Parathyroid adenoma (tissue), 2 donors: Measurements from ENCODE around the gene TYW1B.
"Not testable (repeated sequence)": the region's sequence is repeated elsewhere in the genome, so short reads cannot be mapped to it uniquely, and the experiment has no call there.

Source experiments
- H2AFZ ChIP-seq: fragments of 300-600 bp; sonication (generic); one replicate; pipeline ENCODE4 v1.7.0; 2017; ENCODE audit warnings: antibody characterized with exemption, mild to moderate bottlenecking
- H3K27ac ChIP-seq: fragments of 300-600 bp; sonication (generic); one replicate; pipeline ENCODE4 v1.7.0; 2017
- H3K27me3 ChIP-seq: fragments of 300-600 bp; sonication (generic); one replicate; pipeline ENCODE4 v1.7.0; 2017; ENCODE audit warnings: low read length; ENCODE audit not compliant: control insufficient read depth, insufficient read depth
- H3K36me3 ChIP-seq: fragments of 300-600 bp; sonication (generic); one replicate; pipeline ENCODE4 v1.7.0; 2017; ENCODE audit warnings: low read length; ENCODE audit not compliant: control insufficient read depth, insufficient read depth
- H3K4me1 ChIP-seq: fragments of 300-600 bp; sonication (generic); one replicate; pipeline ENCODE4 v1.7.0; 2017; ENCODE audit warnings: control low read depth
- H3K4me2 ChIP-seq: fragments of 300-600 bp; sonication (generic); one replicate; pipeline ENCODE4 v1.7.0; 2017; ENCODE audit warnings: low read length
- H3K4me3 ChIP-seq: fragments of 300-600 bp; sonication (generic); one replicate; pipeline ENCODE4 v1.7.0; 2017; ENCODE audit warnings: low read depth, low read length
- H3K79me2 ChIP-seq: fragments of 300-600 bp; sonication (generic); one replicate; pipeline ENCODE4 v1.7.0; 2017; ENCODE audit warnings: control low read depth
- H3K9ac ChIP-seq: fragments of 300-600 bp; sonication (generic); one replicate; pipeline ENCODE4 v1.7.0; 2017; ENCODE audit warnings: mild to moderate bottlenecking
- H3K9me3 ChIP-seq: fragments of 300-600 bp; sonication (generic); one replicate; pipeline ENCODE4 v1.7.0; 2017; ENCODE audit warnings: low read length; ENCODE audit not compliant: control insufficient read depth
- CTCF ChIP-seq: fragments of 300-600 bp; sonication (generic); IDR thresholded peaks from one replicate; pipeline ENCODE4 v1.7.0; 2017; ENCODE audit warnings: antibody characterized with exemption, mild to moderate bottlenecking
- donor health status: primary hyperparathyroidism.

The TYW1B gene

DNA sequence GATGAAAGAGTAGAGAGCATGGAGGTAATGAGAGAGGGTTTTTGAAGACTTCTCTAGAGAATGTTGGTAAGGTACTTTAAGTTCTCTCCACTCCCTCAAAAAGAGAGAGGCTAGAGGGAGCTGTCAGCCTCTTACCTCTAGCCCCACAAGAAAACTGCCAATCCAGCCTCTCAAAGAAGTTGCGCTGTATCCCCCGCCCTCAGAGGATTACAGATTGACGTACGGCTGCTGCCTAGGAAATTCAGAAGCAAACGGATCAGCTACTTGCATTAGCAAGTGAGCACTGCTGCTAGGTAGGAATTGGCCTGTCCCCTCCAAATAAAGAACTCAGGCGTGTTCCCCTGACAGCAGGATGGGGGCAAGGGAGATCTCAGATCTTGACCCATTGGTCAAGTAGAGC, 34.2 kb downstream of the TYW1B start:
- no peaks in the 10 kb centered on the region for H3K4me1 ChIP-seq
- no peak overlapping the region for H3K27ac ChIP-seq
- H3K36me3 ChIP-seq, result no peaks in the 10 kb centered on the region
- TF ChIP-seq CTCF, result no peak
- no peaks in the 10 kb centered on the region for H3K9me3 ChIP-seq
- H3K4me3 ChIP-seq, result no peak overlapping the region
- no peaks in the 10 kb centered on the region for H3K27me3 ChIP-seq
- no peak overlapping the region for H3K9ac ChIP-seq
- H3K79me2 ChIP-seq, result no peaks in the 10 kb centered on the region
- H3K4me2 ChIP-seq, result no peak overlapping the region
- no peak overlapping the region for H2AFZ ChIP-seq

DNA sequence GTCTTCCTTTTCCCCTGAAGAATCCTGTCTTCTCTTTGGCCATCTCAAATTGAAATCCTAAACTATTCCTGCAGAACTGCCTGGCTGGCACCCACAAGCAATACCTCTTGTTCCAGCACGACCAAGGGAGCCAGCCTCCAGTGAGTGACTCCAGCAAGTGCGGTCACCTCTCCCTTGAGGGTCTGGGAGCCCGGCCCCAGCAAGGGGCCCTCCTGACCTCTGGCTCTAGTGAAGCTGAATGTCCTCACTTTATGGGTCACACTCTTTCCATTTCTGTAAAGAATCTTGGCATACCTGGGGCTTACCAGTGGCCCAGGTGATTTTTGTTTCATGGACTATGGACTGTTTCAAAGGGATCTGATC, 37.3 kb downstream of the TYW1B start:
- H3K79me2 ChIP-seq, H3K4me3 ChIP-seq, H2AFZ ChIP-seq, H3K36me3 ChIP-seq, H3K4me1 ChIP-seq, H3K27ac ChIP-seq, H3K27me3 ChIP-seq, H3K9me3 ChIP-seq, H3K9ac ChIP-seq, H3K4me2 ChIP-seq: not testable (repeated sequence)

DNA sequence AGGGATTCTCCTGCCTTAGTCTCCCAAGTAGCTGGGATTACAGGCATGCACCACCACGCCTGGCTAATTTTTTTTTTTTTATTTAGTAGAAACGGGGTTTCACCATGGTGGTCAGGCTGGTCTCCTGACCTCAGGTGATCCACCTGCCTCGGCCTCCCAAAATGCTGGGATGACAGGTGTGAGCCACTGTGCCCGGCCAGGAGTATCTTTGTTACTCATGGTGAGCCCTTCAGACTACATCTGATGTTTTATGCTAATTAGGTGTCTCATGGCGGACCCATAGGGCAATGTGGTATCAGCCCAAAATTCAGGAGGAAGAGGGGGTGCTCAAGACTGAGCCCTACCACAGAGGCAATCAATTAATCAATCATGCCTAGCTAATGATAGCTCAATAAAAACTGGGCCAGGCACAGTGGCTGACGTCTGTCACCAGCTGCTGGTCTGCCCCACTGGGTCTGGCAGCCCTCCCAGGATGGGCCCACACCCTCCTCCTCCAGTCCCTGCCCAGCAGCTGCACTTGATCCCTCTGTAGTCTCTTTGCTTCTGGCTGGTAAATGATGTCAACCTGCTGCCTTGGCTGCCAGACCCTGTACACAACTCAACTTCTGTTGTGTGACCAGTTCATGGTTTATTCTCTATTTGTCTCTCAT, 37.8 kb downstream of the TYW1B start:
- H3K27ac ChIP-seq, H3K79me2 ChIP-seq, H3K4me2 ChIP-seq, H3K4me1 ChIP-seq, H3K27me3 ChIP-seq, H3K36me3 ChIP-seq, H3K9ac ChIP-seq, H2AFZ ChIP-seq, H3K4me3 ChIP-seq, H3K9me3 ChIP-seq: not testable (repeated sequence)

DNA sequence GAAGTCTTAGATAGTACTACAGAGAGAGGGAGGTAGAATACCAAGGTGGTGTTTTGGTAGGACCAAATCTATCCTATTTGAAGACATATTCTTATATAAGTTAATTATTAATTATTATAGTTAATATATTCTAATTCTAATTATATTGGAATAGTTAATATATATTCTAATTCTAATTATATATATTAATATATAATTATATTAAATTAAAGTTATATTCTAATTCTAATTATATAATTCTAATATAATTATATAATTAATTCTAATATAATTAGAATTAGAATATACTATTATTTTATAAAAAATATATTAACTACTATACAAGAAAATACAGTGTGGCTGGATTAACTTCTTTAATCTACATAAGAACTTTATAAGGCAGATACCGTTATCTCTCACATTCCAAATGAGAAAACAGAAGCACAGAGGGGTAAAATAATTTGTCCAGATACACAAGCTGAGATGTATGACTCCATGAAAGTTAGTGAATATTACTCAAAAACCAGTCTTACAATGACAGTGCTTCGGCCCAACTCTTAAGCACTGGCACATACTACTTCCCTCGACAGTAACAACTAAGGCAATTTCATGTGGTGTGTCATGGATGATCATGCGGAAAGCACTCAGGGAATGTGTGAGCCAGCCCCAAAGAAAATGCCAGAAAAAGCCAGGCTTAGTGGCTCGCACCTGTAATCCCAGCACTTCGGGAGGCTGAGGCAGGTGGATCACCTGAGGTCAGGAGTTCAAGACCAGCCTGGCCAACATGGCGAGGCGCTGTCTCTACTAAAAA, 42.6 kb downstream of the TYW1B start:
- Histone ChIP-seq H3K4me3 (no peak overlapping the region), H3K9ac (no peak overlapping the region), H2AFZ (no peak overlapping the region), H3K27ac (no peak overlapping the region), H3K36me3 (no peaks in the 10 kb centered on the region), H3K79me2 (no peaks in the 10 kb centered on the region), H3K4me2 (no peak overlapping the region), H3K27me3 (no peaks in the 10 kb centered on the region), H3K9me3 (no peaks in the 10 kb centered on the region), H3K4me1 (no peaks in the 10 kb centered on the region)
- TF ChIP-seq CTCF, result no peak

GRCh38 chr7:72783601-72784370, 44.2 kb downstream of the TYW1B start:
- H3K9ac ChIP-seq, H3K27me3 ChIP-seq, H3K4me3 ChIP-seq, H3K4me2 ChIP-seq, H3K9me3 ChIP-seq, H3K27ac ChIP-seq, H2AFZ ChIP-seq, H3K4me1 ChIP-seq, H3K36me3 ChIP-seq, H3K79me2 ChIP-seq: not testable (repeated sequence)

DNA sequence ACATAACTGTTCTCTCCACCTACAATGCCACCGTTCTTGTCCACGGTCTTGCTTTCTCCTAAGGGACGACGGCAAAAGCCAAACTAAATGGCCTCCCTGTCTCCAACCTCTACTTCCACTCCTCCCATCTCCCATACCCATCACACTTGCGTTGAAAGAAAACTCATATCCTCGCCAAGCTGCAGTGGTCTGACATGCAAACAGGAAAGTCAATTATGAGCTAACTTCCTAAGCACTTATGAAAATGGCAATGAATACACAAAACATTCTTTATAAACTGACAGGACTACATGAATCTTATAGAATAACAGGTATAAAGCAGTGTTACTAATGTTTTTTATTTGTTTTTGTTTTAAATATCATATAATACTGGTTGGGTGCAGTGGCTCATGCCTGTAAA, 46.4 kb downstream of the TYW1B start:
- H3K27me3 ChIP-seq, result no peaks in the 10 kb centered on the region
- no peaks in the 10 kb centered on the region for H3K9me3 ChIP-seq
- H3K36me3 ChIP-seq, result no peaks in the 10 kb centered on the region
- no peak for TF ChIP-seq CTCF
- H3K4me2 ChIP-seq, result no peak overlapping the region
- no peak overlapping the region for H3K9ac ChIP-seq
- H3K79me2 ChIP-seq, result no peaks in the 10 kb centered on the region
- H3K4me3 ChIP-seq, result no peak overlapping the region
- H2AFZ ChIP-seq, result no peak overlapping the region
- H3K4me1 ChIP-seq, result no peaks in the 10 kb centered on the region
- H3K27ac ChIP-seq, result no peak overlapping the region
